GM12864 (cell line): ENCODE measurements around the gene MMADHC.

Experiments used
- DNase-seq: peaks from one replicate; pipeline ENCODE4 v3.0.0-alpha.2; 2011; ENCODE audit warnings: low read depth
- H3K4me3 ChIP-seq: 2 replicates; pipeline ENCODE4 v1.5.1; 2011; ENCODE audit warnings: mild to moderate bottlenecking, low read depth, low read length, control low read depth
- CTCF ChIP-seq: IDR thresholded peaks from 2 replicates; pipeline ENCODE4 v1.5.1; 2011; ENCODE audit warnings: low read depth, mild to moderate bottlenecking, moderate library complexity, low read length, control low read depth, inconsistent platforms; ENCODE audit errors: missing control alignments

MMADHC gene

GRCh38 chr2:149564983-149565382, 22.6 kb downstream of the MMADHC start:
- H3K4me3 ChIP-seq: no peak overlapping the region
- DNase-seq: no peak
- TF ChIP-seq CTCF: no peak

- no peak for TF ChIP-seq CTCF
- no peak overlapping the region for H3K4me3 ChIP-seq
- no peak for DNase-seq
Observed at GRCh38 chr2:149564097-149564496, 23.5 kb downstream of the MMADHC start.

- TF ChIP-seq CTCF: no peak
- H3K4me3 ChIP-seq: no peak overlapping the region; the same call in 1 of the 2 replicates
- DNase-seq: peak; percentile 31
Observed at GRCh38 chr2:149562324-149562723, 25.3 kb downstream of the MMADHC start.

- peak; percentile 40 for TF ChIP-seq CTCF
- DNase-seq: no peak
- H3K4me3 ChIP-seq: no peak overlapping the region
Observed at GRCh38 chr2:149561309-149561926, 26.2 kb downstream of the MMADHC start.

- no peak for DNase-seq
- no peak for TF ChIP-seq CTCF
- H3K4me3 ChIP-seq: no peak overlapping the region
Observed at GRCh38 chr2:149559341-149560068, 28.1 kb downstream of the MMADHC start.

GRCh38 chr2:149556452-149556851, 31.1 kb downstream of the MMADHC start:
- TF ChIP-seq CTCF: no peak
- DNase-seq: no peak
- H3K4me3 ChIP-seq: no peak overlapping the region

- no peak overlapping the region for H3K4me3 ChIP-seq
- TF ChIP-seq CTCF: no peak
- no peak for DNase-seq
Observed at GRCh38 chr2:149552830-149553229, 34.7 kb downstream of the MMADHC start.
